Hepatocyte (in vitro differentiated cells): Measurements from ENCODE around the gene COPRS. TPM values are rescaled to one million over a fixed set of nuclear protein-coding genes. Genes with fewer than 3 reads are reported as not detected.

ENCODE experiments used
- DNase-seq: peaks from one replicate; pipeline ENCODE4 v3.0.0-alpha.2; 2016; ENCODE audit warnings: low spot score
- H2AFZ ChIP-seq: fragments of 200-600 bp; sonication (generic); 2 replicates; pipeline ENCODE4 v1.6.0; 2016; ENCODE audit warnings: antibody characterized with exemption, mild to moderate bottlenecking
- H3K27ac ChIP-seq: fragments of 200-600 bp; sonication (generic); 2 replicates; pipeline ENCODE4 v1.5.1; 2016; ENCODE audit warnings: mild to moderate bottlenecking
- H3K27me3 ChIP-seq: fragments of 200-600 bp; sonication (generic); 2 replicates; pipeline ENCODE4 v1.6.1; 2016
- H3K36me3 ChIP-seq: fragments of 200-600 bp; sonication (generic); replicated peaks from 2 replicates; pipeline ENCODE4 v1.5.1; 2016; ENCODE audit warnings: low read depth; ENCODE audit not compliant: insufficient read depth
- H3K4me1 ChIP-seq: fragments of 200-600 bp; sonication (generic); 2 replicates; pipeline ENCODE4 v1.5.1; 2016; ENCODE audit warnings: mild to moderate bottlenecking, moderate library complexity; ENCODE audit not compliant: insufficient read depth
- H3K4me2 ChIP-seq: fragments of 200-600 bp; sonication (generic); 2 replicates; pipeline ENCODE4 v1.6.0; 2016
- H3K4me3 ChIP-seq: fragments of 200-600 bp; sonication (generic); 2 replicates; pipeline ENCODE4 v1.5.1; 2016; ENCODE audit warnings: mild to moderate bottlenecking
- H3K79me2 ChIP-seq: fragments of 200-600 bp; sonication (generic); 2 replicates; pipeline ENCODE4 v1.6.0; 2017; ENCODE audit warnings: mild to moderate bottlenecking
- H3K9me2 ChIP-seq: fragments of 200-600 bp; sonication (generic); replicated peaks from 2 replicates; pipeline ENCODE4 v1.6.0; 2017; ENCODE audit warnings: mild to moderate bottlenecking; ENCODE audit not compliant: insufficient read depth
- H3K9me3 ChIP-seq: fragments of 200-600 bp; sonication (generic); 2 replicates; pipeline ENCODE4 v1.5.1; 2016; ENCODE audit warnings: low read depth, mild to moderate bottlenecking
- H4K20me1 ChIP-seq: fragments of 200-600 bp; sonication (generic); 2 replicates; pipeline ENCODE4 v1.6.0; 2016; ENCODE audit warnings: mild to moderate bottlenecking; ENCODE audit not compliant: insufficient read depth, poor library complexity, severe bottlenecking
- EZH2 ChIP-seq: fragments of 200-600 bp; sonication (generic); IDR thresholded peaks from 2 replicates; pipeline ENCODE4 v1.6.1; 2016; ENCODE audit warnings: antibody characterized with exemption, mild to moderate bottlenecking, borderline replicate concordance
- EZH2phosphoT487 ChIP-seq: fragments of 200-600 bp; sonication (generic); IDR thresholded peaks from one replicate; pipeline ENCODE4 v1.6.1; 2018; ENCODE audit warnings: antibody characterized with exemption, mild to moderate bottlenecking, low read depth, moderate library complexity; ENCODE audit not compliant: unreplicated experiment, severe bottlenecking
- WGBS: methylation state at CpG from one replicate; pipeline ENCODE4 v1.1.6; 2016; ENCODE audit warnings: low lambda C conversion rate; ENCODE audit errors: missing lambda C conversion rate; 5-methylcytosine and 5-hydroxymethylcytosine counted together
- polyA plus RNA-seq: library from polyadenylated mRNA; unstranded; fragments of >200 nt; fragmentation: Nextera tagmentation; extraction: Ambion mirVana; gene quantifications from 2 replicates; pipeline ENCODE4 v1.2.1, GENCODE V29; 2016
- total RNA-seq: library from RNA; depleted of rRNA; stranded (reverse); fragments of >200 nt; gene quantifications from 2 replicates; pipeline ENCODE4 v1.2.3, GENCODE V29; 2014
- TF ChIP-seq, protein P1 (sequence below): fragments of 200-600 bp; sonication (generic); IDR thresholded peaks from 2 replicates; pipeline ENCODE4 v1.5.1; 2016; ENCODE audit warnings: antibody characterized with exemption, mild to moderate bottlenecking; ENCODE audit not compliant: poor library complexity

Gene COPRS
- total and polyA plus RNA-seq, 2 experiments from 2014 or later, result 54.3 to 74.7 TPM

DNA sequence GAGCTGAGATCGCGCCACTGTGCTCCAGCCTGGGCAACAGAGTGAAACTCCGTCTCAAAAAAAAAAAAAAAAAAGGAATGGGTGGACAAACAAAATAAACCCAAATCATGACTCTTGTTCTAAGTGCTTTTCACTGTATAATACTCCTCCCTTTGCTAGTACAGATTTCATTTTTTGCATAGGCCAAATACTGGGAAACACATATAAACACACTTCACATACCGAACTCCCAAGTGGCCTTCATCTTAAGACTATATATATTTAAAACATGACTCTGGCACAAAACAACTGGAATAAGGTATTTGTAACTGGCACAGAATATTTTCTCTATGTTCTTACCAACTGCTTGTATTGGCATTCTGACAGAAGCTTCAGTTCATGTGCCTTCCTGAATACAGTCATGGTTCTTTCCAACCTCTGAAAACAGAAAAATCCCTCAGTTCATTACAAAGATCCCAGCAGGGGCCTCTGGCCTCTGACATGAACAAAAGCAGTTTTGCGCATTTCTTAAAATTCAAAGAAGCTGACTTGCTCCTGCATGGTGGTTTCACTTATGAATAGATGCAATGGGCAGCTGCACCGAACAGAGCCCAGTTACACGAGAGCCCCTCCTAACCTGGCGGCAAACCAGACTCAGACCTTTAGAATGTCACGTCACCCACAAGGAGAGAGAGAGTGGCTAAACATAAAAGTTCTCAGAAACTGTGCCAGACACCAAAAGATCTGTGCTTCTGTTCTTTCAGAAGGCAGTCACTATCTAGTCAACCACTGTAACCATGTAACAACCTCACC, 19.1 kb upstream of the COPRS start:
- Histone ChIP-seq H3K4me3 (no peak overlapping the region), H3K9me2 (no peaks in the 10 kb centered on the region), H3K27ac (no peak overlapping the region), H3K9me3 (no peaks in the 10 kb centered on the region), H2AFZ (no peak overlapping the region), H4K20me1 (no peaks in the 10 kb centered on the region), H3K79me2 (no peaks in the 10 kb centered on the region), H3K4me1 (no peaks in the 10 kb centered on the region), H3K4me2 (no peak overlapping the region), H3K36me3 (no peaks in the 10 kb centered on the region), H3K27me3 (no peaks in the 10 kb centered on the region)
- 94% methylated on average over 9 of the region's 9 CpGs for WGBS
- DNase-seq, result no peak
- TF ChIP-seq EZH2 (no peak), EZH2phosphoT487 (no peak)
- TF ChIP-seq, protein P1, sequence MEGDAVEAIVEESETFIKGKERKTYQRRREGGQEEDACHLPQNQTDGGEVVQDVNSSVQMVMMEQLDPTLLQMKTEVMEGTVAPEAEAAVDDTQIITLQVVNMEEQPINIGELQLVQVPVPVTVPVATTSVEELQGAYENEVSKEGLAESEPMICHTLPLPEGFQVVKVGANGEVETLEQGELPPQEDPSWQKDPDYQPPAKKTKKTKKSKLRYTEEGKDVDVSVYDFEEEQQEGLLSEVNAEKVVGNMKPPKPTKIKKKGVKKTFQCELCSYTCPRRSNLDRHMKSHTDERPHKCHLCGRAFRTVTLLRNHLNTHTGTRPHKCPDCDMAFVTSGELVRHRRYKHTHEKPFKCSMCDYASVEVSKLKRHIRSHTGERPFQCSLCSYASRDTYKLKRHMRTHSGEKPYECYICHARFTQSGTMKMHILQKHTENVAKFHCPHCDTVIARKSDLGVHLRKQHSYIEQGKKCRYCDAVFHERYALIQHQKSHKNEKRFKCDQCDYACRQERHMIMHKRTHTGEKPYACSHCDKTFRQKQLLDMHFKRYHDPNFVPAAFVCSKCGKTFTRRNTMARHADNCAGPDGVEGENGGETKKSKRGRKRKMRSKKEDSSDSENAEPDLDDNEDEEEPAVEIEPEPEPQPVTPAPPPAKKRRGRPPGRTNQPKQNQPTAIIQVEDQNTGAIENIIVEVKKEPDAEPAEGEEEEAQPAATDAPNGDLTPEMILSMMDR, result no peak

DNA sequence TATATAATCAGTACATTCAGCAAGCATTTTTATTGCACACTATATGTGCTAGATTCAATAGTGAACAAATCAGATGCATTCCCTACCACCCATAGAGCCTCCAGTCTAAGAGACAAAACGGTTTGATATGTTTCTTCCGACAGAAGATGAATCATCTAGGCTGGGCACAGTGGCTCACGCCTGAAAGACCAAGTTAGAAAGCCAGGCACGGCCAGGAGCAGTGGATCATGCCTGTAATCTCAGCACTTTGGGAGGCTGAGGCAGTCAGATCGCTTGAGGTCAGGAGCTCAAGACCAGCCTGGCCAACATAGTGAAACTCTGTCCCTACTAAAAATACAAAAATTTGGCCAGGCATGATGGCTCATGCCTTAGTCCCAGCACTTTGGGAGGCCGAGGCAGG, 18.3 kb upstream of the COPRS start:
- no peaks in the 10 kb centered on the region for H3K9me3 ChIP-seq
- no peak overlapping the region for H3K4me3 ChIP-seq
- H3K79me2 ChIP-seq, result no peaks in the 10 kb centered on the region
- no peak overlapping the region for H2AFZ ChIP-seq
- H3K36me3 ChIP-seq, result no peaks in the 10 kb centered on the region
- TF ChIP-seq EZH2 (no peak), EZH2phosphoT487 (no peak)
- no peaks in the 10 kb centered on the region for H3K4me1 ChIP-seq
- H4K20me1 ChIP-seq, result no peaks in the 10 kb centered on the region
- H3K27me3 ChIP-seq, result no peaks in the 10 kb centered on the region
- H3K9me2 ChIP-seq, result no peaks in the 10 kb centered on the region
- H3K27ac ChIP-seq, result no peak overlapping the region
- DNase-seq, result no peak
- 91% methylated on average over 6 of the region's 6 CpGs for WGBS
- no peak overlapping the region for H3K4me2 ChIP-seq

DNA sequence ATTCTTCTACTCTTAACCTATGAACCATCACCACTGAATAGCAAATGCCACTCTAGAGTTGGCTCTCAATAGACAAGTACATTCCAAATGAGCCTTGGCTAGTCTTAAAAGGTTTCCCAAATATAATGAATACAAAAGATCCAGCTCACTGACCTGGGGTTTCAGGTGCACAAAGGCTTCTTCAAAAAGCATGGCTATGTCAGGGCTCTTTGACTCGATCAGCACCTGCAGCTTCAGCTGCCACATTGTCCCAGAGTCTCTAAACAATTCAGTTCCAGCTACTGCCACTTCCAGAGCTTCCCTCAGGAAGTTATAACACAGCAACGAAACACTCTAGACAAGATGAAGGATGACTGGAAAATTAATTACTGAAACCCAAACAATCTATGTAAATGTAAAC, 16.0 kb upstream of the COPRS start:
- Histone ChIP-seq H3K79me2 (no peaks in the 10 kb centered on the region), H3K4me3 (no peak overlapping the region), H3K36me3 (no peaks in the 10 kb centered on the region), H3K4me2 (no peak overlapping the region), H3K9me2 (no peaks in the 10 kb centered on the region), H3K27me3 (no peaks in the 10 kb centered on the region), H3K4me1 (no peaks in the 10 kb centered on the region), H3K27ac (no peak overlapping the region), H2AFZ (no peak overlapping the region), H4K20me1 (no peaks in the 10 kb centered on the region), H3K9me3 (no peaks in the 10 kb centered on the region)
- DNase-seq, result no peak
- 95% methylated on average over 2 of the region's 2 CpGs for WGBS
- TF ChIP-seq EZH2phosphoT487, result no peak
- TF ChIP-seq, protein P1, result no peak
- no peak for TF ChIP-seq EZH2

DNA sequence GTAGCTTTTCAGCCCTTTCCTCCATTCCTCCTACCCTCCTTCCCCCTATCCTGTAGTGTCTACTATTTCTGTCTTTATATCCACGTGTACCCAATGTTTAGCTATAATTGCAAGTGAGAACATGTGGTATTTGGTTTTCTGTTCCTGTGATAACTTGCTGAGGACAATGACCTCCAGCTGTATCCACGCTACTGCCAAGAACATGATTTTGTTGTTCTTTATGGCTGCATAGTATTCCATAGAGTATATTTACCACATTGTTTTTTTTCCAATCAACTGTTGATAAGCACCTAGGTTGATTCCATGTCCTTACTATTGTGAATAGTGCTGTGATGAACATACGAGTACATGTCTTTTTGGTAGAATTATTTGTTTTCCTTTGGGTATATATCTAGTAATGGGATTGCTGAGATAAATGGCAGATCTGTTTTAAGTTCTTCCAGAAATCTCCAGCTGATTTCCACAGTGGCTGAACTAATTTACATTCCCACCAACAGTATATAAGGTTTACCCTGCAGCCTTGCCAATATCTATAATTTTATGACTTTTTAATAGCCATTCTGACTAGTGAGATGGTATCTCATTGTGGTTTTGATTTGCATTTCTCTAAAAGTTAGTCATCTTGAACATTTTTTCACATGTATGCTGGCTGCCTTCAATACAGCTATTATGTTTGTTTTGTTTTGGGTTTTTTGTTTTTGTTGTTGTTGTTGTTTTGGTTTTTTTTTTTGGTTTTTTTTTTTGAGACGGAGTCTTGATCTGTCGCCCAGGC, 10.9 kb upstream of the COPRS start:
- H3K36me3 ChIP-seq, result no peaks in the 10 kb centered on the region
- no peaks in the 10 kb centered on the region for H3K79me2 ChIP-seq
- TF ChIP-seq EZH2phosphoT487 (no peak), EZH2 (no peak)
- TF ChIP-seq, protein P1, result no peak
- H3K9me2 ChIP-seq, result no peaks in the 10 kb centered on the region
- H3K9me3 ChIP-seq, result no peaks in the 10 kb centered on the region
- H2AFZ ChIP-seq, result no peak overlapping the region
- H3K4me1 ChIP-seq, result no peaks in the 10 kb centered on the region
- H4K20me1 ChIP-seq, result no peaks in the 10 kb centered on the region
- H3K4me3 ChIP-seq, result no peak overlapping the region
- no peak for DNase-seq
- H3K27ac ChIP-seq, result no peak overlapping the region
- 97% methylated on average over 5 of the region's 5 CpGs for WGBS
- H3K4me2 ChIP-seq, result no peak overlapping the region
- no peaks in the 10 kb centered on the region for H3K27me3 ChIP-seq
